Stimulated activated CD4-positive, alpha-beta T cell treated with anti-CD3 and anti-CD28 coated beads, TNF-alpha, amount 100 ng/mL, for 1 hour (primary cell): ENCODE results near the gene XAB2.
"Not testable (repeated sequence)": the region's sequence is repeated elsewhere in the genome, so short reads cannot be mapped to it uniquely, and the experiment has no call there.

Experiments
- DNase-seq, 3 donors: peaks; one replicate each; pipeline ENCODE4 v3.0.0-alpha.2; 2020; ENCODE audit warnings: low read depth in 3 of 3, low spot score in 1 of 3

XAB2 gene

DNA sequence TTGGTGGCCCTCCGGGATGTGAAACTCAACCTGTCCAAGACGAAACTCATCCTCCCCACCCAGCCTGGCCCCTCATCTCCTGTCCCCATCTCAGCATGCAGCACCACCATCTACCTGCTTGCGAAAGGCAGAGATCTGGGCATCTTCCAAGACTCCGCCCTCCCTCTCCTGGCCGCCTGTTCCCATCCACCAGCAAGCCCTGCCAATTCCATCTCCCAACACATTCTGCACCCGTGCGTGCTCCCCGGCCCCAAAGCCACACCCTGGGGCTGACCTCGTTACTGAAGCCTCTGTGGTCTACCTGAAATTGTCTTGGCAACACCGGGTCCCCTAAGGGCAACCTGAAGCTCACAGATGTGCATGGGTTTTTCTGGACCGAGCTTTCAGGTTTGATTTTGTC is 46.9 kb downstream of the XAB2 start:
- no peak for DNase-seq

GRCh38 chr19:7579182-7579581 is 50.2 kb downstream of the XAB2 start:
- DNase-seq: no peak

GRCh38 chr19:7578127-7578526 is 51.2 kb downstream of the XAB2 start:
- no peak for DNase-seq

DNA sequence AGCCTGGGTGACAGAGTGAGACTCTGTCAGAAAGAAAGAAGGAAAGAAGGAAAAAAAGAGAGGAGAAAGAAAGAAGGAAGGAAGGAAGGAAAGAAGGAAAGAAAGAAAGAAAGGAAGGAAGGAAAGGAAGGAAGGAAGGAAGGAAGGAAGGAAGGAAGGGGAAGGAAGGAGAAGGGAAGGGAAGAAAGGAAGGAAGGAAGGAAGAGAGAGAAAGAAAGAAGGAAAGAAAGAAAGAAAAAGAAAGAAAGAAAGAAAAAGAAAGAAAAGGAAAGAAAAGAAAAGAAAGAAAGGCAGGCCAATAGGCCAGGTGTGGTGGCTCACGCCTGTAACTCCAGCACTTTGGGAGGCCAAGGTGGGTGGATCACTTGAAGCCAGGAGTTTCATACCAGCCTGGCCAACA is 51.9 kb downstream of the XAB2 start:
- not testable (repeated sequence) for DNase-seq

DNA sequence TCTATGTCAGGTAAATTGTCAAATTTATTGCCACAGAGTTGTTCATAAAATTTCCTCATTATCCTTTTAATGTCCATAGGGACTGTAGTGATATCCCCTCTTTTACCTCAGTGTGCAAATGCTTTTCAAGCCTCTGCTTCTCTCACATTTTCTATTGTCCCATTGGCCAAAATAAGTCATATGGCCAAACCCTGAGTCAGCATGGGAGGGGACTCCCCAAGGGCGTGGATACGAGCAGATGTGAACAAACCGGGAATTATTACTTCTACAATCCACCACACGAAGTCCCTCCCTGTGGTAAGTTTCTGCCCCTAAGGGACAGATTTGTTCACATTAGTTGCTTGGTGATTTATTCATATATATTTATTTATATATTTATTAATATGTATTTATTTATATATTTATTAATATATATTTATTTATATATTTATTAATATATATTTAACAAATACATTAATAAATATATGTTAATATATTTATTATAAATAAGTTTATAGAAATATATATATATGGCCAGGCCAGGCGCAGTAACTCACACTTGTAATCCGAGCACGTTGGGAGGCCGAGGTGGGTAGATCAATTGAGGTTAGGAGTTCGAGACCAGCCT is 53.8 kb downstream of the XAB2 start:
- DNase-seq: no peak

DNA sequence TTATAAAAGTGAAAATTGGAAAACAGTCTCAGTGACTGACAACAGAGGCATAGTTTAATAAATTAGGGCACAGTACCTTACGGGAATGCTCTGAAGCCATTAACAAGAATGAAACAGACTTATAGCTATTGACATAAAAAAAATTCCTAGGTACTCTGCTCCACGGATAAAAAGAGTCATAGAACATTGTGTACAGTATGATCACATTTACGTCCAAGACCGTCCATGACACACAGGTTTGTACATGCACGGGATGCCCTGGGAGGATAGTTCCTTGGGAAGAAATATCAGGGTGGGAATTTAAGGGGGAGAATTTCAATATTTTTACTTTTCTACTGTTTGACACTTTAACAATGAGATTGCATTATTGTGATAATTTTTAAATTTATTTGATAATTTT is 58.6 kb downstream of the XAB2 start:
- DNase-seq: no peak
